HG03135 (cell line): Measurements from ENCODE around the gene SLC26A2.
"Not testable (repeated sequence)": the region's sequence is repeated elsewhere in the genome, so short reads cannot be mapped to it uniquely, and the experiment has no call there.

Experiments used
- ATAC-seq: cut with Tn5 transposase; IDR thresholded peaks from one replicate; pipeline ENCODE4 v1.9.1; 2021; ENCODE audit warnings: mild to moderate bottlenecking, moderate library complexity; ENCODE audit not compliant: unreplicated experiment

The SLC26A2 gene

DNA sequence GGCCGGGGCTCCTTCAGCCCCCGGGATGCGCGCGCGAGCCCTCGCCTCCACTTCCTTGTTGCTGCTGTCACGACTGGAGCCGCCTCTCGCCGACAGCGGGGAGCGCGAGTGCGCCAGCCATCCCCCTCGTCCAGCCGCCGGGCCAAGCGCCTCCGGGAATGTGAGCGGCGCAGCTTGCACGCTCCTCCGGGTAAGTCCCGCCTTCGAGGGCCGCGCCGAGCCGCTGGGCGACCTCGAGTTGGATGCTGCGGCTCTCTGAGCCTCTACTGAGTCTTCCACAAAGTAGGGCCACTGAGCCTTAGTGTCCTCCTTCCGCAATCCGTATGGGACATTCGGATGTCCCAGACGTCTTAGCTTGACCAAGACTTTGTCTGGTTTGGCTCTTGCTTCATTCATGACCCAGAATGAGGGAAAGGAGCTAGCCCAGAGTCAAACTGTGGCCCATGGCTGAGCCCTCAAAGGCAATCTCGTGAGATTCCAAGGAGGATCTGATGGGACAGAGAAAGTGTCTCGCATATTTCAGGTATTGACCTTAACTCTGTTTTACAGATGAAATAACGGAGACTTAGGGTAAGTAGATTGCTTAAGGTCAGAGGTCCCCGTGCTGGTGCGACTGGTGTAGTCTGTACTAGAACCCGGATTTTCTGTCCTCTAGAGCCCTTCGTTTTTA, 40.6 kb downstream of the SLC26A2 start:
- peak; percentile 30 for ATAC-seq

DNA sequence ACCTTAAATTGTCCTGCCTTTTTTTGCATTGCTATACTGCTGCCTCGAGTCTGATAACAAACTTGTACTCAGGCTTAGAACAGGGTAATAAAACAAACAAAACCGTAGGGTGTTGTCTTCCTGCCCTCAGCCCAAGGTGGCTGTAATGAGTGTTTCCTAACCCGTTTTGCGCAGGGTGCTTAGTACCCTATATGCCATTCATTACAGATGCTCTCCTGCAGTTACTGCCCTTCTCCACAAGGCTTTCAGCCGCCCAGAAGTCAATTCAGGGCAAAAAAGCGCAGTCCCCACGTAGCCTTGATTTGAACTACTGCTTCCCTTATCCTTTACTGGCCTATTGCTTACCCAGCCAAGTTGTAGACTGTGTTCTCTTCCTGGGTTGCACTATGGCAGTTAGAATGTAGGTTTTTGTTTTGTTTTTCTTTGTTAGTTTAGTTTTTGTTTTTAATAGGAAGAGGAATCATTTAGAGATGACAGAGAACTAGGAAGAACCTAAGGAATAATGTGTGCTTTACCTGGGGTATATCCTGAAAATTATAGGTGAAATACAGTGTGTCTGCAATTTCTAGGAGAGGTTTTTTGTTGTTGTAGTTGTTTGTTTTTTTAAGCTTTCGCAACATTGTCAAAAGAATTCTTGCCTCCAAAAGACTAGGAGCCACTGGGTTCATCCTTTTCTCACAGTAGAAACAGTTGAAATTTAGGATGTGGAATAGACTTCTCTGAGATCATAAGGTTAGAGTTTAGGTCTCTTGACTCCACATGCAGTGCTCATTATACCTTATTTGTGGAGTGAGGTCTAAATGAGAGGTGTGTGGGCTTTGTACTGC, 41.3 kb downstream of the SLC26A2 start:
- peak; percentile 52 for ATAC-seq

DNA sequence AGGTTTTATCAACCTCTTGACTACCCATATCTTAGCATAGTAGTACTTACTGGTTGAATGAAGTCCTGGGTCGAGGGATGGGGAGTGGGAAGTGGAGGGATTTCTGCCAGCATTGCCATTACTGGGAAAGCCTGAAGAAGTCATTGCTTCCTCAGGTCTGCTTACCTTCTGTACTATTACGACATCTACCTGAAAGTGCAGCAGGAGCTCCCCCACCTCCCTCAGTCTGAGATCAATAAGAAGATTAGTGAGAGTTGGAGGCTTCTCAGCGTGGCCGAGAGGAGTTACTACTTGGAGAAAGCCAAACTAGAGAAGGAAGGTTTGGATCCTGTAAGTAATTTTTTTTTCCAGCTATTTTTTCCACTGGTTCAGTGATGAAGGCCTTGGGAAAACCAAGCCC, 45.8 kb downstream of the SLC26A2 start:
- no peak for ATAC-seq

DNA sequence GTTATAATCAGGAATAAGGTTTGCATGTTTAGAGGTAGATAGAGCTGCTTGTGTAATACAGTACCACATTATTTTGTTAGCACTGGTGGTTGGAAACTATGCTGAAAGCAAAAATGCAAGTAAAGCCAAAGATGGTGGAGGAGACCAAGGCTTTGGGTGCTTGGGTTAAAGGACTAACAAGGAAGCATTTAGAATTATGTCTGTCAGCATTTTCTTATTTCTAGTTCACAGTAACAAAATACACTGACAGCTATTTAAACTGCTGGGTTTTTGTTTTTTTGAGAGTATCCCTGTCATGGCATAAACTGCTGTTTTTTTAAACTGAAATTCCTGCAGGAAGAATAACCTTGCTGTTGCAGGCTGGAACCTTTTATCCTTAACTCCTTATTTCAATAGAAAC, 46.5 kb downstream of the SLC26A2 start:
- ATAC-seq = no peak

- ATAC-seq = no peak
Observed at GRCh38 chr5:150009671-150010387, 49.3 kb downstream of the SLC26A2 start.

DNA sequence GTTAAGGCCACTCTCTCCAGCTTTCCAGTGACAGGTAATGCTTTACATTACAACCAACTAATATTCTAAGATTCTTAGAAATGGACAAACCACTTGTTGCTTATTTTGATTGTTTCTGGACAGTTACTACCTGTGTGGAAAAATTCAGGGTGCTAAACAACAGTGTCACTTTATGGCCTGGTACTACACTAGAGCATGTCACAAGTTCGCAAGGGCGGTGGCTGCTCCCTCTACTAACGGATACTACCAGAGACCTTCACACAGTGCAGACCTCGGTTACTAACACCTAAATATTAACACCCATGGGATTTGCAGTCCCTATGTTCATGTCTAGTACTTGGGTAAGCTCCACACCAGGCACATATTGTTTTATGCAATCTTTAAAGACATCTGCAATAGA, 53.4 kb downstream of the SLC26A2 start:
- no peak for ATAC-seq

GRCh38 chr5:150014456-150014855, 53.9 kb downstream of the SLC26A2 start:
- ATAC-seq = no peak

DNA sequence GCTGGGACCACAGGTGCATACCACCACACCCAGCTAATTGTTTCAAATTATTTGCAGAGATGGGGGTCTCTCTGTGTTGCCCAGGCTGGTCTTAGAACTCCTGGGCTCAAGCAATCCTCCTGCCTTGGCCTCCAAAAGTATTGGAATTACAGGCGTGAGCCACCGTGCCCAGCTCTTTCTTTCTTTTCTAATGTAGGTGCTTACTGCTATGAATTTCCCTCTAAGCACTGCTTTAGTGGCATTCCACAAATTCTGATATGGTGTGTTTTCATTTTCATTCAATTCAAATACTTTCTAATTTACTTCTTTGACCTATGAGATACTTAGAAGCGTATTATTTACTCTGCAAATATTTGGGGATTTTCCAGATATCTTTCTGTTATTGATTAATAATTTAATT, 54.9 kb downstream of the SLC26A2 start:
- no peak for ATAC-seq

DNA sequence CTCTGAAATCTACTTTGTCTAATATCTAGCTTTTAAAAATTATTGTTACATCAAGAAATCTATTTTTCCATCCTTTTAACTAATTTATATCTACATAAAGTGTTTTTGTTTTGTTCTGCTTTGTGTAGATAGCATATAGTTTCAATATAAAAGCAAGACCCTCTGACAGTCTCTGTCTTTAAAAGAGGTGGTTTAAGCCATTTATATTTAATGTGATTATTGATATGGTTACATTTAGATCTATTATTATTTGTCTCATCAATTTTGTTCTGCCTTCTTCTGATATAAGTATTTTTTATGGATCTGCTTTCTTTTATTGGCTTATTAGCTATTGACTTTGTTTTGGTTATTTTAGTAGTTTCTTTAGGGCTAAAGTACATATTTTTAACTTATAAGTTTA, 56.0 kb downstream of the SLC26A2 start:
- no peak for ATAC-seq

DNA sequence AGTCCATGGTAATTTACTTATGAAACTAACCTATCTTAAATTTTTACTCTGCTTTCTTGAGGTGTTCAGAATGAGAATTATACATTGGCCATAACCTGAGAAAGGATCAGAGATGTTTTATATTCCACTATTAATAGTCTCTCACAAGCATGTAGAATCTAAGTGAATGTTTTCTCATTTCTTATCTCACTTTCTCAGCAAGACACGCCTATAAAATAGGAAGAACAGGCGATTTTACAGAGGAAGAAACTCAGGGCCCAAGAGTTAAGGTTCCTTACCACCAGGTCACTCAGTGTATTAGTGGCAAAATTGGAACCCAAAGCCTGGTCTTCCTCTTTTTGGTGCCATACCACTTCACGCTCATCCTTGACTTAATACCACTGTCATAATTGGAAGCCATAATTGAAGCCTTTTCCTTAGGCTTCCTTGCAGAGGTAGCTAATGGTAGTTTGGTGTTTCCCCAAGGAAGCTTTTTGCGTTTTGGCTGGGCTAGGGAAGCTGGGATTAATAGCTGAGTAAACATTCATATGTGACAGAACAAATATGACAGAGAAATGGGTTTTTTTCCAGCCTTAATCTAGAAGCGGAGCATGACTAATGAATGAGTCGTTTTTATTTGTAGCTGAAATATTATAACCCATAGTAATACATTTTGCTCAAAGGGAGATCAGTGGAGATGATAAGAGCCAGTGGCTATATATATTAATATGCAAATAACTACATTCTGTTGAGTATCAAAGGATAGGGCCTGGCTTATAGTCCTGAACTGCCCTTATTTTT, 56.9 kb downstream of the SLC26A2 start:
- no peak for ATAC-seq

DNA sequence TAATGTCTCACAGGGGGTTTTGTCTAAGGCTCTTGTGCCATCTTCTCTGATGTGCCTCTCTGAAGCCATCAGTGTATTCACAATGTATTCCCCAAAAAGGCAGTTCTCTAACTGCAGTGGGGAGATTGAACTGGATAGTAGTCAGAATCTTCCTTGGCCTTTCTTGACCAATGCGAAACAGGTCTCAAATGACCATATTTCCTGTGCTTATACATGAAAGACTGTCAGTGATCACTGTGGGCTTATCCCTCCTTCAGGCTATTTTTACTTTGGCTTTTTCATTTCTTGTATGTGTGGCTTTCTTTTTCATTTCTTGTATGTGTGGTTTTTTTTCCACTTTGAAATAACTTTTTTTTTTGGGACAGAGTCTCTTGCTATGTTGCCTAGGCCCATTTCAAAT, 59.7 kb downstream of the SLC26A2 start:
- ATAC-seq = no peak

- ATAC-seq = no peak
Observed at GRCh38 chr5:150021491-150022157, 61.1 kb downstream of the SLC26A2 start.

DNA sequence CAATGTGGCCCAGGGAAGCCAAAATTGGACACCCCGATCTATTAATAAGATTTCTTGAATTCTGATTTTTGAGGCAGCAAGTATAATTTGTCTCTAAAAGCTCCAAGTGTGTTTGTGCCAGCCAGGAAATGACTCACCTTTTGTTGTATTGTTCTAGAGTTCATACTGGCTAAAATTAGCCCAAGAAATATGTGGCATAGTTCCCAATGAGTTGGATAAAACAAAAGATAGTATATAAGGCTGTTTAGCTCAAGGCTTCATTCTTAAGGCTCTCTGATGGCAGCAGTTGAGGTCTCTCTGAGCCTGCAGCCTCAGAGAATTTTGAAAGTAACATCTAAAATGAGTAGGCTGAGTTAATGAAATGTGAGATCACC, 61.6 kb downstream of the SLC26A2 start:
- ATAC-seq = no peak

GRCh38 chr5:150022681-150023080, 62.1 kb downstream of the SLC26A2 start:
- no peak for ATAC-seq

DNA sequence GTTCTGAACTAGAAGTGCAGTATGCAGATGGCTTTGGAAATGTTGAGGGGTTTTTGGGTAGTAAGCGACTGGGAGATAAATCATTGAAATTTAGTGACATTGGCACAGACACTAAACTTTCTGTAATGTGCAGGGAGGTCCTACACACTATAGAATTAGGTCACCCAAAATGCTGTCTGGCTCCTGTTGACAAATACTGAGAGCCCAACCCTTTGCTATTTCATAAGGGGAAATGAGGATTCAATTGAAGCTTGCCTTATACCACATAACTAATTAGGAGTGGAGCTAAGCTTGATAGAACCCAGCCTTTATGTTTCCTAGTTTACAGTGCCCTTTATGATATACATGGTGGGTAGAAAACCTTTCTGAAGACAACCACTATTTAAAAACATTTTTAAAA, 62.6 kb downstream of the SLC26A2 start:
- no peak for ATAC-seq

DNA sequence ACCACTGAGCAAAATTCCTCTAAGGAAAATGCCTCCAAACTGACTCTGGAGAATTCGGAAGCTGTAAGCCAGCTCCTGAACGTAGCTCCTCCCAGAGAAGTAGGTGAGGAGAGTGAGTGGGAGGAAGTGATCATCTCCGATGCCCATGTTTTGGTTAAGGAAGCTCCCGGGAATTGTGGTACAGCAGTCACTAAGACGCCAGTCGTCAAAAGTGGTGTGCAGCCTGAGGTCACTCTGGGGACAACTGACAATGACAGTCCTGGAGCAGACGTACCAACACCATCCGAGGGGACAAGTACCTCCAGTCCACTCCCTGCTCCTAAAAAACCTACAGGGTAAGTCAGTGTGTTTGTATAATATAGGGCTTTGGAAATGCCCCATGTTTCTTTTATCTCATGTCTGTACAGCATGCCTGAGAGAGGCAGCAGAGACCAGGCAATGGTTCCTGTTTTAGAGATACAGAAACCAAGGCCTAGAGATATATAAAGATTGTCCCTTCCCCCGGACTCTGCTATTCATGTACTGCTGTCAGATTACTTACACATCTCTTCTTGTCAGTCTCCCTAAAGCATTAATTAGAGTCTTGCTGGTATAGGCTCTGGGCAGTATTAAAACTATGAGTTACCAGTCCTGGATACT, 63.9 kb downstream of the SLC26A2 start:
- no peak for ATAC-seq

- ATAC-seq = no peak
Observed at GRCh38 chr5:150026682-150027172, 66.2 kb downstream of the SLC26A2 start.

- not testable (repeated sequence) for ATAC-seq
Observed at GRCh38 chr5:150028047-150028446, 67.5 kb downstream of the SLC26A2 start.

- ATAC-seq = no peak
Observed at GRCh38 chr5:150033334-150033733, 72.8 kb downstream of the SLC26A2 start.

- ATAC-seq = no peak
Observed at GRCh38 chr5:150034662-150035061, 74.1 kb downstream of the SLC26A2 start.
